GM12874 (cell line): ENCODE results near the gene LAMC3.

Experiments used
- CTCF ChIP-seq: IDR thresholded peaks from 2 replicates; pipeline ENCODE4 v1.5.1; 2011; ENCODE audit warnings: low read depth, mild to moderate bottlenecking, control low read depth, low read length, moderate library complexity; ENCODE audit not compliant: insufficient read depth

LAMC3 gene

GRCh38 chr9:130998597-130999244 is 10.3 kb upstream of the LAMC3 start:
- no peak for TF ChIP-seq CTCF

- no peak for TF ChIP-seq CTCF
These were observed 9.7 kb upstream of the LAMC3 start for GRCh38 chr9:130999245-130999623.

GRCh38 chr9:131001021-131001420 is 8.0 kb upstream of the LAMC3 start:
- no peak for TF ChIP-seq CTCF

GRCh38 chr9:131001990-131002389 is 7.0 kb upstream of the LAMC3 start:
- TF ChIP-seq CTCF: no peak

- no peak for TF ChIP-seq CTCF
These were observed 2.4 kb upstream of the LAMC3 start for GRCh38 chr9:131006601-131007000.

GRCh38 chr9:131008086-131008485 is 888 bp upstream of the LAMC3 start:
- TF ChIP-seq CTCF: no peak

- no peak for TF ChIP-seq CTCF
These were observed 438 bp upstream of the LAMC3 start for GRCh38 chr9:131008563-131008908.
